Muscle layer of colon (tissue), 2 donors: ENCODE measurements around the gene SSMEM1.
"Not testable (repeated sequence)": the region's sequence is repeated elsewhere in the genome, so short reads cannot be mapped to it uniquely, and the experiment has no call there.

Source experiments
- H3K27ac ChIP-seq: one replicate; pipeline ENCODE4 v1.7.0; 2013; ENCODE audit warnings: low read depth, mild to moderate bottlenecking, low read length, moderate library complexity
- H3K27me3 ChIP-seq, 2 donors: one replicate each; pipeline ENCODE4 v1.7.0; 2013; ENCODE audit warnings: low read length in 2 of 2, mild to moderate bottlenecking in 2 of 2; ENCODE audit not compliant: insufficient read depth in 2 of 2, control insufficient read depth in 1 of 2
- H3K36me3 ChIP-seq: one replicate; pipeline ENCODE4 v1.7.0; 2013; ENCODE audit warnings: mild to moderate bottlenecking, low read length; ENCODE audit not compliant: insufficient read depth
- H3K4me1 ChIP-seq: one replicate; pipeline ENCODE4 v1.7.0; 2013; ENCODE audit warnings: mild to moderate bottlenecking, low read length; ENCODE audit not compliant: insufficient read depth
- H3K4me3 ChIP-seq, 2 donors: one replicate each; pipeline ENCODE4 v1.7.0; 2013; ENCODE audit warnings: low read length in 2 of 2, low read depth in 1 of 2, mild to moderate bottlenecking in 1 of 2, moderate library complexity in 1 of 2
- H3K9ac ChIP-seq: one replicate; pipeline ENCODE4 v1.7.0; 2013; ENCODE audit warnings: low read length
- H3K9me3 ChIP-seq: one replicate; pipeline ENCODE4 v1.7.0; 2013; ENCODE audit warnings: mild to moderate bottlenecking, low read length
- donor health status: abdominal sarcoma.
- donor health status: Adenocarcinoma of cecum.

The SSMEM1 gene

GRCh38 chr7:130229981-130230380 lies 22.3 kb downstream of the SSMEM1 start:
- H3K36me3 ChIP-seq, H3K27me3 ChIP-seq, H3K9me3 ChIP-seq, H3K27ac ChIP-seq, H3K4me3 ChIP-seq, H3K9ac ChIP-seq: not testable (repeated sequence)
- H3K4me1 ChIP-seq = peaks cover 15% of the 10 kb centered on the region

GRCh38 chr7:130231792-130232191 lies 24.1 kb downstream of the SSMEM1 start:
- H3K27ac ChIP-seq = no peak overlapping the region
- no peaks in the 10 kb centered on the region for H3K36me3 ChIP-seq
- H3K4me1 ChIP-seq = peaks cover 15% of the 10 kb centered on the region
- no peaks in the 10 kb centered on the region for H3K9me3 ChIP-seq
- H3K9ac ChIP-seq = no peak overlapping the region
- no peak overlapping the region for H3K4me3 ChIP-seq
- H3K27me3 ChIP-seq = no peaks in the 10 kb centered on the region

- no peak overlapping the region for H3K27ac ChIP-seq
- H3K4me3 ChIP-seq = no peak overlapping the region
- H3K9me3 ChIP-seq = no peaks in the 10 kb centered on the region
- no peaks in the 10 kb centered on the region for H3K27me3 ChIP-seq
- peaks cover 15% of the 10 kb centered on the region for H3K4me1 ChIP-seq
- no peaks in the 10 kb centered on the region for H3K36me3 ChIP-seq
- no peak overlapping the region for H3K9ac ChIP-seq
Observed at GRCh38 chr7:130232209-130232608, 24.5 kb downstream of the SSMEM1 start.

- Histone ChIP-seq H3K9ac (no peak overlapping the region), H3K27ac (no peak overlapping the region), H3K4me1 (peaks cover 1% of the 10 kb centered on the region), H3K36me3 (no peaks in the 10 kb centered on the region), H3K9me3 (no peaks in the 10 kb centered on the region), H3K27me3 (no peaks in the 10 kb centered on the region), H3K4me3 (no peak overlapping the region)
Observed at GRCh38 chr7:130234078-130234477, 26.4 kb downstream of the SSMEM1 start.

GRCh38 chr7:130236361-130236760 lies 28.7 kb downstream of the SSMEM1 start:
- not testable (repeated sequence) for H3K9me3 ChIP-seq, H3K4me3 ChIP-seq

GRCh38 chr7:130240240-130240639 lies 32.6 kb downstream of the SSMEM1 start:
- Histone ChIP-seq H3K27me3 (no peaks in the 10 kb centered on the region), H3K36me3 (no peaks in the 10 kb centered on the region), H3K27ac (no peak overlapping the region), H3K4me1 (no peaks in the 10 kb centered on the region), H3K9me3 (no peaks in the 10 kb centered on the region), H3K4me3 (no peak overlapping the region), H3K9ac (no peak overlapping the region)

More at GRCh38 chr7:130236361-130236760, 28.7 kb downstream of the SSMEM1 start:
- H3K36me3 ChIP-seq, H3K27me3 ChIP-seq, H3K9ac ChIP-seq, H3K4me1 ChIP-seq, H3K27ac ChIP-seq: not testable (repeated sequence)

- H3K9me3 ChIP-seq = no peaks in the 10 kb centered on the region
- H3K9ac ChIP-seq = no peak overlapping the region
- H3K4me3 ChIP-seq = no peak overlapping the region
- no peaks in the 10 kb centered on the region for H3K36me3 ChIP-seq
- H3K27me3 ChIP-seq = no peaks in the 10 kb centered on the region
- H3K4me1 ChIP-seq = no peaks in the 10 kb centered on the region
- no peak overlapping the region for H3K27ac ChIP-seq
Observed at GRCh38 chr7:130242198-130243014, 34.7 kb downstream of the SSMEM1 start.

- H3K27me3 ChIP-seq, H3K36me3 ChIP-seq, H3K4me3 ChIP-seq, H3K27ac ChIP-seq, H3K9ac ChIP-seq, H3K4me1 ChIP-seq, H3K9me3 ChIP-seq: not testable (repeated sequence)
Observed at GRCh38 chr7:130243486-130243885, 35.8 kb downstream of the SSMEM1 start.

GRCh38 chr7:130246491-130246890 lies 38.8 kb downstream of the SSMEM1 start:
- not testable (repeated sequence) for H3K27ac ChIP-seq, H3K36me3 ChIP-seq, H3K9me3 ChIP-seq, H3K4me1 ChIP-seq, H3K4me3 ChIP-seq, H3K27me3 ChIP-seq, H3K9ac ChIP-seq

- H3K27ac ChIP-seq, H3K36me3 ChIP-seq, H3K4me1 ChIP-seq, H3K4me3 ChIP-seq, H3K27me3 ChIP-seq, H3K9me3 ChIP-seq, H3K9ac ChIP-seq: not testable (repeated sequence)
Observed at GRCh38 chr7:130248842-130249241, 41.2 kb downstream of the SSMEM1 start.

GRCh38 chr7:130249626-130250025 lies 42.0 kb downstream of the SSMEM1 start:
- not testable (repeated sequence) for H3K4me1 ChIP-seq, H3K4me3 ChIP-seq, H3K36me3 ChIP-seq, H3K9ac ChIP-seq, H3K27me3 ChIP-seq, H3K9me3 ChIP-seq, H3K27ac ChIP-seq

- no peaks in the 10 kb centered on the region for H3K4me1 ChIP-seq
- H3K36me3 ChIP-seq = no peaks in the 10 kb centered on the region
- peaks cover 4% of the 10 kb centered on the region for H3K9me3 ChIP-seq
- no peak overlapping the region for H3K9ac ChIP-seq
- no peak overlapping the region for H3K4me3 ChIP-seq
- H3K27me3 ChIP-seq = no peaks in the 10 kb centered on the region
- H3K27ac ChIP-seq = no peak overlapping the region
Observed at GRCh38 chr7:130254555-130254954, 46.9 kb downstream of the SSMEM1 start.
